Measurements from ENCODE around the gene BPIFB2.

- TF ChIP-seq EZH2 (IDR thresholded peaks at IDR 0.05; ENCODE audit: borderline replicate concordance, insufficient read depth, low read length, poor library complexity, severe bottlenecking) = no peak
- TF ChIP-seq CTCF (IDR thresholded peaks at IDR 0.05; ENCODE audit: poor library complexity, severe bottlenecking) = no peak
- no peak for TF ChIP-seq POLR2AphosphoS5 (IDR thresholded peaks at IDR 0.05)
- TF ChIP-seq REST (IDR thresholded peaks at IDR 0.05; ENCODE audit: borderline replicate concordance) = no peak
- no peak for TF ChIP-seq TAF1 (IDR thresholded peaks at IDR 0.05; ENCODE audit: low read depth)
- no peak for TF ChIP-seq MXI1 (conservative IDR thresholded peaks at IDR 0.05; ENCODE audit: poor library complexity, severe bottlenecking)
- TF ChIP-seq EP300 (conservative IDR thresholded peaks at IDR 0.05; ENCODE audit: poor library complexity, severe bottlenecking) = no peak
- TF ChIP-seq RAD21 (conservative IDR thresholded peaks at IDR 0.05) = no peak
- no peak for TF ChIP-seq SMC3 (conservative IDR thresholded peaks at IDR 0.05; ENCODE audit: poor library complexity)
Observed at GRCh38 chr20:33062825-33063149, 55.3 kb downstream of the BPIFB2 start.

All from neural cell (in vitro differentiated cells).